ENCODE results near the gene GNE. TPM values are rescaled to one million over a fixed set of nuclear protein-coding genes. Genes with fewer than 3 reads are reported as not detected.

Gene GNE
- total and polyA plus RNA-seq, 10 of the 15 experiments (the other 5 are each of a cell fraction or from before 2014, with no cell fraction given), result 4.1 to 13.6 (median 10.7) TPM

GRCh38 chr9:36218411-36218901 is 39.8 kb downstream of the GNE start:
- RAD21 ChIA-PET (ENCODE audit: unreplicated experiment), result no interaction called here
- in situ Hi-C loops (cut with MboI), result no loop called here
- POLR2A ChIA-PET, result no interaction called here
- BruUV-seq (replicated peaks), result no TSS peak
- no peak overlapping the region for H2AFZ ChIP-seq (ENCODE audit: control insufficient read depth, low read depth, low read length)
- 84% methylated on average over 7 of the region's 7 CpGs for WGBS (ENCODE audit: insufficient coverage, insufficient replicate concordance, low lambda C conversion rate, missing lambda C conversion rate)
- H3K27me3 ChIP-seq (replicated peaks in 1 of 2; ENCODE audit: control insufficient read depth in 2 of 2, insufficient read depth in 2 of 2, low read length in 1 of 2), result no peaks in the 10 kb centered on the region
- H3K4me1 ChIP-seq (ENCODE audit: control insufficient read depth, insufficient read depth, low read length), result no peaks in the 10 kb centered on the region
- H3K27ac ChIP-seq (ENCODE audit: control insufficient read depth, insufficient read depth), result no peak overlapping the region
- CTCF ChIA-PET, result no interaction called here
- H3K79me2 ChIP-seq (ENCODE audit: control insufficient read depth, insufficient read depth, low read length), result no peaks in the 10 kb centered on the region
- H4K20me1 ChIP-seq (ENCODE audit: control insufficient read depth, insufficient read depth), result no peaks in the 10 kb centered on the region
- no peak overlapping the region for H3K9ac ChIP-seq (ENCODE audit: control insufficient read depth, insufficient read depth, low read length)
- SMC1A ChIA-PET (ENCODE audit: uncharacterized antibody, unreplicated experiment), result interaction anchor here (0.5 kb wide), 1 partner anchor 1244 kb away, joined by 3 read pairs; no protein-coding TSS in a partner anchor
- no peak for FAIRE-seq
- DNase-seq (ENCODE audit: low read depth, low spot score), result no peak
- no peak overlapping the region for H3K4me2 ChIP-seq (ENCODE audit: control insufficient read depth, insufficient read depth)
- ATAC-seq, result no peak
- intact Hi-C loops (cut with micrococcal nuclease; ENCODE audit: unreplicated experiment), result no loop called here
- no peak overlapping the region for H3K4me3 ChIP-seq
- H3K9me3 ChIP-seq (replicated peaks; ENCODE audit: control insufficient read depth, insufficient read depth, low read length), result peaks cover 2% of the 10 kb centered on the region; the same call in 1 of the 3 replicates
- H3K36me3 ChIP-seq (ENCODE audit: control insufficient read depth in 2 of 2, insufficient read depth in 2 of 2, low read length in 1 of 2), result peaks cover 23 to 42% of the 10 kb centered on the region in 2 experiments
- TF ChIP-seq, protein P1, sequence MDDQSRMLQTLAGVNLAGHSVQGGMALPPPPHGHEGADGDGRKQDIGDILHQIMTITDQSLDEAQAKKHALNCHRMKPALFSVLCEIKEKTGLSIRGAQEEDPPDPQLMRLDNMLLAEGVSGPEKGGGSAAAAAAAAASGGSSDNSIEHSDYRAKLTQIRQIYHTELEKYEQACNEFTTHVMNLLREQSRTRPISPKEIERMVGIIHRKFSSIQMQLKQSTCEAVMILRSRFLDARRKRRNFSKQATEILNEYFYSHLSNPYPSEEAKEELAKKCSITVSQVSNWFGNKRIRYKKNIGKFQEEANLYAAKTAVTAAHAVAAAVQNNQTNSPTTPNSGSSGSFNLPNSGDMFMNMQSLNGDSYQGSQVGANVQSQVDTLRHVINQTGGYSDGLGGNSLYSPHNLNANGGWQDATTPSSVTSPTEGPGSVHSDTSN (IDR thresholded peaks at IDR 0.05; ENCODE audit: insufficient replicate concordance, low read depth, low read length), result no peak
- TF ChIP-seq WRNIP1 (IDR thresholded peaks at IDR 0.05; ENCODE audit: borderline replicate concordance, low read depth, low read length), result no peak
- TF ChIP-seq, protein P2, sequence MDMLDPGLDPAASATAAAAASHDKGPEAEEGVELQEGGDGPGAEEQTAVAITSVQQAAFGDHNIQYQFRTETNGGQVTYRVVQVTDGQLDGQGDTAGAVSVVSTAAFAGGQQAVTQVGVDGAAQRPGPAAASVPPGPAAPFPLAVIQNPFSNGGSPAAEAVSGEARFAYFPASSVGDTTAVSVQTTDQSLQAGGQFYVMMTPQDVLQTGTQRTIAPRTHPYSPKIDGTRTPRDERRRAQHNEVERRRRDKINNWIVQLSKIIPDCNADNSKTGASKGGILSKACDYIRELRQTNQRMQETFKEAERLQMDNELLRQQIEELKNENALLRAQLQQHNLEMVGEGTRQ (IDR thresholded peaks at IDR 0.05; ENCODE audit: borderline replicate concordance, low read depth, low read length), result no peak
- no peak for TF ChIP-seq ZNF592 (IDR thresholded peaks at IDR 0.05)
- TF ChIP-seq CEBPZ (IDR thresholded peaks at IDR 0.05; ENCODE audit: low read depth, low read length), result no peak
- no peak for TF ChIP-seq MYC (IDR thresholded peaks at IDR 0.05; ENCODE audit: insufficient read depth, insufficient read length, insufficient replicate concordance, low read length, severe bottlenecking)
- no peak for TF ChIP-seq MTA3 (IDR thresholded peaks at IDR 0.05; ENCODE audit: borderline replicate concordance, low read length)
- TF ChIP-seq, protein P3, sequence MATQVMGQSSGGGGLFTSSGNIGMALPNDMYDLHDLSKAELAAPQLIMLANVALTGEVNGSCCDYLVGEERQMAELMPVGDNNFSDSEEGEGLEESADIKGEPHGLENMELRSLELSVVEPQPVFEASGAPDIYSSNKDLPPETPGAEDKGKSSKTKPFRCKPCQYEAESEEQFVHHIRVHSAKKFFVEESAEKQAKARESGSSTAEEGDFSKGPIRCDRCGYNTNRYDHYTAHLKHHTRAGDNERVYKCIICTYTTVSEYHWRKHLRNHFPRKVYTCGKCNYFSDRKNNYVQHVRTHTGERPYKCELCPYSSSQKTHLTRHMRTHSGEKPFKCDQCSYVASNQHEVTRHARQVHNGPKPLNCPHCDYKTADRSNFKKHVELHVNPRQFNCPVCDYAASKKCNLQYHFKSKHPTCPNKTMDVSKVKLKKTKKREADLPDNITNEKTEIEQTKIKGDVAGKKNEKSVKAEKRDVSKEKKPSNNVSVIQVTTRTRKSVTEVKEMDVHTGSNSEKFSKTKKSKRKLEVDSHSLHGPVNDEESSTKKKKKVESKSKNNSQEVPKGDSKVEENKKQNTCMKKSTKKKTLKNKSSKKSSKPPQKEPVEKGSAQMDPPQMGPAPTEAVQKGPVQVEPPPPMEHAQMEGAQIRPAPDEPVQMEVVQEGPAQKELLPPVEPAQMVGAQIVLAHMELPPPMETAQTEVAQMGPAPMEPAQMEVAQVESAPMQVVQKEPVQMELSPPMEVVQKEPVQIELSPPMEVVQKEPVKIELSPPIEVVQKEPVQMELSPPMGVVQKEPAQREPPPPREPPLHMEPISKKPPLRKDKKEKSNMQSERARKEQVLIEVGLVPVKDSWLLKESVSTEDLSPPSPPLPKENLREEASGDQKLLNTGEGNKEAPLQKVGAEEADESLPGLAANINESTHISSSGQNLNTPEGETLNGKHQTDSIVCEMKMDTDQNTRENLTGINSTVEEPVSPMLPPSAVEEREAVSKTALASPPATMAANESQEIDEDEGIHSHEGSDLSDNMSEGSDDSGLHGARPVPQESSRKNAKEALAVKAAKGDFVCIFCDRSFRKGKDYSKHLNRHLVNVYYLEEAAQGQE (IDR thresholded peaks at IDR 0.05; ENCODE audit: low read depth, low read length), result no peak
- TF ChIP-seq RCOR1 (conservative IDR thresholded peaks at IDR 0.05; ENCODE audit: low read depth, low read length), result no peak

Data from GM12878 (cell line).